GM20000 (cell line): ENCODE results near the gene TUBB3.
"Not testable (repeated sequence)": the region's sequence is repeated elsewhere in the genome, so short reads cannot be mapped to it uniquely, and the experiment has no call there.

Experiments
- DNase-seq: peaks from one replicate; pipeline ENCODE4 v3.0.0; 2012; ENCODE audit warnings: low spot score
- CTCF ChIP-seq: IDR thresholded peaks from 2 replicates; pipeline ENCODE4 v1.5.1; 2012; ENCODE audit warnings: mild to moderate bottlenecking, control low read depth; ENCODE audit errors: extremely low read depth, missing control alignments

The TUBB3 gene

GRCh38 chr16:89922477-89922883 is 662 bp upstream of the TUBB3 start:
- no peak for TF ChIP-seq CTCF
- no peak for DNase-seq

GRCh38 chr16:89923640-89924296 is 626 bp downstream of the TUBB3 start:
- DNase-seq, result no peak
- TF ChIP-seq CTCF, result no peak

- DNase-seq, result peak; percentile 67
- TF ChIP-seq CTCF, result no peak
Measured at GRCh38 chr16:89924297-89924924, 1.3 kb downstream of the TUBB3 start.

- no peak for DNase-seq
- TF ChIP-seq CTCF, result no peak
Measured at GRCh38 chr16:89924925-89925307, 1.8 kb downstream of the TUBB3 start.

GRCh38 chr16:89925596-89926079 is 2.5 kb downstream of the TUBB3 start:
- no peak for DNase-seq
- TF ChIP-seq CTCF, result no peak

GRCh38 chr16:89931305-89931896 is 8.3 kb downstream of the TUBB3 start:
- no peak for TF ChIP-seq CTCF
- no peak for DNase-seq

- TF ChIP-seq CTCF, result no peak
- no peak for DNase-seq
Measured at GRCh38 chr16:89931964-89932363, 8.8 kb downstream of the TUBB3 start.

- DNase-seq, result not testable (repeated sequence)
Measured at GRCh38 chr16:89934019-89934418, 10.9 kb downstream of the TUBB3 start.
